Pancreas (tissue), 10 donors: Measurements from ENCODE around the gene TBC1D9. TPM values are rescaled to one million over a fixed set of nuclear protein-coding genes. Genes with fewer than 3 reads are reported as not detected.

Experiments
- ATAC-seq, 4 donors: fragments of 200-7000 bp; cut with Tn5 transposase; one replicate each; pipeline versions ENCODE4 v1.8.0 to v1.9.1; 2020; ENCODE audit warnings: mild to moderate bottlenecking in 4 of 4, moderate library complexity in 4 of 4
- DNase-seq, 6 donors: peaks; one replicate each; pipeline ENCODE4 v3.0.0-alpha.2; 2020
- FAIRE-seq: peaks from 2 replicates; lab custom pipeline; 2012; peaks lifted over from hg19 to GRCh38; lab: Jason Lieb, UNC
- H3K27ac ChIP-seq, 4 donors: fragments of 200-600 bp; sonication (generic); 1 replicate in 3 of 4; 2 replicates in 1 of 4; pipeline versions ENCODE4 v1.5.0 to v1.8.0; 2020
- H3K27me3 ChIP-seq, 4 donors: fragments of 200-600 bp; one replicate each; pipeline ENCODE4 v1.8.0; 2021
- H3K36me3 ChIP-seq, 3 donors: fragments of 200-600 bp; sonication (generic) in 1 of 3; one replicate each; pipeline versions ENCODE4 v1.5.0 to v1.8.0; 2020 to 2021
- H3K4me1 ChIP-seq, 3 donors: fragments of 200-600 bp; one replicate each; pipeline ENCODE4 v1.8.0; 2021
- H3K4me3 ChIP-seq, 4 donors: fragments of 200-600 bp; sonication (generic) in 2 of 4; one replicate each; pipeline versions ENCODE4 v1.5.0 to v1.8.0; 2020 to 2021
- H3K9me3 ChIP-seq, 4 donors: fragments of 200-600 bp; one replicate each; pipeline ENCODE4 v1.8.0; 2021
- CTCF ChIP-seq, 4 donors: fragments of 200-600 bp; sonication (generic) in 3 of 4; IDR thresholded peaks; one replicate each; pipeline versions ENCODE4 v1.5.0 to v1.8.0; 2021; ENCODE audit warnings: antibody characterized with exemption in 4 of 4
- WGBS, 2 donors: extraction: QIAGEN DNeasy Blood & Tissue Kit; methylation state at CpG; one replicate each; pipeline ENCODE4 v1.1.7; 2013; 5-methylcytosine and 5-hydroxymethylcytosine counted together
- intact Hi-C, 3 donors: fragments of 100-400 bp; cut with DNase I; formaldehyde crosslinking; loops; one replicate each; pipeline versions ENCODE4 v1.11.1 to v1.14.2; 2022
- polyA plus RNA-seq, 2 donors: library from polyadenylated mRNA; stranded (reverse); fragments of 200-250 nt; gene quantifications; one replicate each; pipeline ENCODE4 v1.2.3, GENCODE V29; 2013
- total RNA-seq, 6 donors: library from RNA; stranded (reverse); fragmentation: NEBNext Ultra II Directional in 4 of 6; extraction: Animal tissue kit (Norgen Biotek cat#: 25700) in 4 of 6; gene quantifications; one replicate each; pipeline versions ENCODE4 v1.2.1 to v1.2.4, GENCODE V29; 2021 to 2023
- donor health status: healthy with polysubstance abuse.
- donor health status: DM: no; HTN: no; CAD: no; lungs with moderate emphysema.
- donor health status: DM: no; HTN: no; CAD: no.
- donor health status: control.
- donor health status: control.
- donor health status: Bipolar disorder and iron deficiency.
- donor health status: DM: yes; HTN: yes; CAD: no.
- donor health status: DM: no; HTN: no; CAD: no.
- donor health status: DM: no; HTN: no; CAD: no.
- donor health status: DM: yes; HTN: yes; CAD: no.

Gene TBC1D9
- total and polyA plus RNA-seq, 8 donors, result 5.3 to 17.9 (median 9.8) TPM

GRCh38 chr4:140681201-140681600 lies 75.0 kb downstream of the TBC1D9 start:
- DNase-seq, result no peak
- Histone ChIP-seq H3K4me3 (no peak overlapping the region), H3K27me3 (no peaks in the 10 kb centered on the region), H3K4me1 (no peaks in the 10 kb centered on the region), H3K36me3 (peaks cover 0 to 15% (median 0%) of the 10 kb centered on the region in 3 donors), H3K9me3 (no peaks in the 10 kb centered on the region), H3K27ac (no peak overlapping the region)
- no peak for ATAC-seq
- 96% methylated on average over 3 of the region's 3 CpGs for WGBS, 2 donors
- no peak for FAIRE-seq
- TF ChIP-seq CTCF (IDR thresholded peaks at IDR 0.05), result no peak
- intact Hi-C loops, result no loop called here

DNA sequence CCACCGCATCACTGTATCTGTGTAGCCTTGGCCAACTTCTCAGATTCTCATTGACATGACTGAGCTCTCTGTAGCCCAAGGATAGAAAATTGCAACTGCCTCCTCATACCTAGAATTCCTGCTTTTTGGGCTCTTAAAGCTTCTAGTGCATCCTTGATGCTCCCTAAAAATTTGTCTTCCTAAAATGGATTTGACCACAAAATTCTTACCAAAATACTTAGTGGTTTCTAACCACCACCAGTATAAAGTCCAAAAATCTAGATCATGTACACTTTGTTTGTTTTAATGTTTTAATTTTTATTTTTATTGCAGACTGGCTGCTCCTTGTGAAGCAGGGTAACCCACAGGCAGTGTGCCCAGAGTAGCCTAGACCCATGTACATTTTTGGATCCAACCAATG lies 75.5 kb downstream of the TBC1D9 start:
- H3K4me3 ChIP-seq, result no peak overlapping the region
- DNase-seq, result no peak
- ATAC-seq, result no peak
- H3K9me3 ChIP-seq, result no peaks in the 10 kb centered on the region
- intact Hi-C loops, result no loop called here
- TF ChIP-seq CTCF (IDR thresholded peaks at IDR 0.05), result no peak
- FAIRE-seq, result no peak
- peaks cover 0 to 15% (median 0%) of the 10 kb centered on the region in 3 donors for H3K36me3 ChIP-seq
- WGBS, 2 donors, result 94 to 95% methylated on average over 1 of the region's 1 CpG
- no peak overlapping the region for H3K27ac ChIP-seq
- no peaks in the 10 kb centered on the region for H3K27me3 ChIP-seq
- H3K4me1 ChIP-seq, result no peaks in the 10 kb centered on the region

GRCh38 chr4:140679576-140679975 lies 76.6 kb downstream of the TBC1D9 start:
- Histone ChIP-seq H3K4me1 (no peaks in the 10 kb centered on the region), H3K27ac (no peak overlapping the region), H3K27me3 (no peaks in the 10 kb centered on the region), H3K9me3 (no peaks in the 10 kb centered on the region), H3K36me3 (peaks cover 0 to 15% (median 0%) of the 10 kb centered on the region in 3 donors), H3K4me3 (no peak overlapping the region)
- FAIRE-seq, result no peak
- intact Hi-C loops, result no loop called here
- WGBS, 2 donors, result 89 to 94% methylated on average over 3 of the region's 3 CpGs
- no peak for TF ChIP-seq CTCF (IDR thresholded peaks at IDR 0.05)
- DNase-seq, result no peak
- ATAC-seq, result no peak

DNA sequence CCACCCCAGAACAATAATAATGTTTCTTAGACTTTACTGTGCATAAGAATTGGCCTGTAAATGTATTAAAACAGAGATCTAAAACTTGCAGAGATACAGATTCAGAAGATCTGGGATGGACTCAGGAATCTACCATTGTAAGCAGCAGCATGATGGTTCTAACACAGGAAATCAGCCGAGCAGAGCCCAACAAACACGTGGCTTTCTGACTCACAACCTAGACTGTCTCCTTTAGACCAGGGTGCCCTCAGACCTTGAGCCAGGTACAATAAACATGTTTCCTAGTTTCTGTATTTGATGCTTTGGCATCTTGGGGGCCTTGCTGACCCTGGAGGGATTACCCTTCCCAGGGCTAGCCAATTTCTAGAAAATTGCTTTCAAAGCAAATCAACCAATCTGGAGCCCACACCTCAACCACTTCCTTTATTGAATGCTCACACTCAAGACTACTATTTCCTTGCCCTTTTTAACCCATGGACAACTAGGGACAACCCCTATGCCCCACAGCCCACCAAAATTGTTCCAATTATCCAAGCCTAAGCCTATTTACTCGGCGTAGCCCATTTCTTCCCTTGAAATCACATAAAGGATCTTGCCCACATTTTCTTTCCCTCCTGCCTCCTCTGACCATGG lies 80.5 kb downstream of the TBC1D9 start:
- ATAC-seq, result no peak
- FAIRE-seq, result no peak
- WGBS, 2 donors, result 89 to 90% methylated on average over 4 of the region's 4 CpGs
- intact Hi-C loops, result no loop called here
- H3K27me3 ChIP-seq, result no peaks in the 10 kb centered on the region
- peaks cover 0 to 15% (median 0%) of the 10 kb centered on the region in 3 donors for H3K36me3 ChIP-seq
- H3K4me1 ChIP-seq, result no peaks in the 10 kb centered on the region
- no peaks in the 10 kb centered on the region for H3K9me3 ChIP-seq
- no peak for DNase-seq
- no peak overlapping the region for H3K4me3 ChIP-seq
- no peak for TF ChIP-seq CTCF (IDR thresholded peaks at IDR 0.05)
- H3K27ac ChIP-seq, result no peak overlapping the region

GRCh38 chr4:140673729-140674128 lies 82.5 kb downstream of the TBC1D9 start:
- peak in 1 of 4 donors; percentile 29 for ATAC-seq
- WGBS, 2 donors, result 50 to 61% methylated on average over 3 of the region's 3 CpGs
- DNase-seq, result no peak

More at GRCh38 chr4:140673729-140674128, 82.5 kb downstream of the TBC1D9 start:
- intact Hi-C loops, result no loop called here
- Histone ChIP-seq H3K27ac (no peak overlapping the region), H3K27me3 (no peaks in the 10 kb centered on the region), H3K4me3 (no peak overlapping the region), H3K9me3 (no peaks in the 10 kb centered on the region), H3K36me3 (peaks cover 0 to 18% (median 2%) of the 10 kb centered on the region in 3 donors), H3K4me1 (no peaks in the 10 kb centered on the region)
- no peak for FAIRE-seq
- no peak for TF ChIP-seq CTCF (IDR thresholded peaks at IDR 0.05)
